Activated naive CD4-positive, alpha-beta T cell treated with anti-CD3 and anti-CD28 coated beads, Interleukin-2, amount 10 ng/mL, durations not matched to agents 7 days and 5 days (primary cell): ENCODE results near the gene FBXW5.

Experiments used
- CTCF ChIA-PET: fragments of 350-600 bp; sonication (Branson Sonifier 250); formaldehyde crosslinking; loops from one replicate; lab custom pipeline; 2021; ENCODE audit warnings: antibody characterized with exemption; lab: Charles Lee
- DNase-seq: peaks from one replicate; pipeline ENCODE4 v3.0.0-alpha.2; 2020
- H3K27ac Mint-ChIP-seq: one replicate; pipeline ENCODE4 v1.8.0; 2021; ENCODE audit warnings: mild to moderate bottlenecking, moderate library complexity, mixed read lengths
- H3K27me3 Mint-ChIP-seq: one replicate; pipeline ENCODE4 v1.8.0; 2021; ENCODE audit warnings: mild to moderate bottlenecking, mixed read lengths
- H3K36me3 Mint-ChIP-seq: one replicate; pipeline ENCODE4 v1.8.0; 2021; ENCODE audit warnings: mixed read lengths
- H3K4me1 Mint-ChIP-seq: one replicate; pipeline ENCODE4 v1.8.0; 2021; ENCODE audit warnings: mixed read lengths
- H3K4me3 Mint-ChIP-seq: one replicate; pipeline ENCODE4 v1.8.0; 2021; ENCODE audit warnings: mild to moderate bottlenecking, moderate library complexity, mixed read lengths
- H3K9me3 Mint-ChIP-seq: one replicate; pipeline ENCODE4 v1.8.0; 2021; ENCODE audit warnings: mixed read lengths

The FBXW5 gene

DNA sequence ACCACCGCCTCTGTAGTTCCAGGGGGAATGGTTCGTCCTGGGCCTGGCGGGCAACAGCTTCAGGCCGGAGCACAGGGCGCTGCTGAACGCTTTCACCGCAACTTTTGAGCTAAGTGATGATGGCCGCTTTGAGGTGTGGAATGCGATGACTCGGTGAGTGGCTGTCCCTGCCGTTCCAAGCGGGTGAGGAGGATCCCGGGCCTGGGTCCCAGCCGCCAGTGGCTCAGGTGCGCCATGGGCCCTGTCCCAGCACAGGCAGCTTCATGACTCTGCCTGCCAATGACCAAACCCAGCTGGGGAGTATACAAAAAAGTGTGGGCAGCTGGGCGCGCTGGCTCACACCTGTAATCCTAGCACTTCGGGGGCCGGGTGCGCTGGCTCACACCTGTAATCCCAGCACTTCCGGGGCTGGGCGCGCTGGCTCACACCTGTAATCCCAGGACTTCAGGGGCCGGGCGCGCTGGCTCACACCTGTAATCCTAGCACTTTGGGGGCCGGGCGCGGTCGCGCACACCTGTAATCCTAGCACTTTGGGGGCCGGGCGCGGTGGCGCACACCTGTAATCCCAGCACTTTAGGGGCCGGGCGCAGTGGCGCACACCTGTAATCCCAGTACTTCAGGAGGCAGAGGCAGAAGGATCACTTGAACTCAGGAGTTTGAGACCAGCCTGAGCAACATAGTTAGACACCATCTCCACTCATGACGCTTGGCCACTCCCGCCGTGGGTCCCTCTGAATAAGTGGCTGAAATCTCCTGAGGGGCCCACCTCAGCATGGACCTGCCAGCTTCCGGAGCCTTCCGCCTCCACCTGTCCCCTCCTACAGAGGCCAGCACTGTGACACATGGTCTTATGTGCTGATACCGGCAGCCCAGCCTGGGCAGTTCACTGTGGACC, 8.6 kb upstream of the FBXW5 start:
- peaks cover 7% of the 10 kb centered on the region for H3K9me3 Mint-ChIP-seq
- peaks cover 10% of the 10 kb centered on the region for H3K27me3 Mint-ChIP-seq
- H3K4me1 Mint-ChIP-seq = peaks cover 14% of the 10 kb centered on the region
- CTCF ChIA-PET = no interaction called here
- DNase-seq = no peak
- no peak overlapping the region for H3K27ac Mint-ChIP-seq
- no peaks in the 10 kb centered on the region for H3K36me3 Mint-ChIP-seq
- H3K4me3 Mint-ChIP-seq = no peak overlapping the region

GRCh38 chr9:136952321-136952850, 7.8 kb upstream of the FBXW5 start:
- CTCF ChIA-PET = no interaction called here

DNA sequence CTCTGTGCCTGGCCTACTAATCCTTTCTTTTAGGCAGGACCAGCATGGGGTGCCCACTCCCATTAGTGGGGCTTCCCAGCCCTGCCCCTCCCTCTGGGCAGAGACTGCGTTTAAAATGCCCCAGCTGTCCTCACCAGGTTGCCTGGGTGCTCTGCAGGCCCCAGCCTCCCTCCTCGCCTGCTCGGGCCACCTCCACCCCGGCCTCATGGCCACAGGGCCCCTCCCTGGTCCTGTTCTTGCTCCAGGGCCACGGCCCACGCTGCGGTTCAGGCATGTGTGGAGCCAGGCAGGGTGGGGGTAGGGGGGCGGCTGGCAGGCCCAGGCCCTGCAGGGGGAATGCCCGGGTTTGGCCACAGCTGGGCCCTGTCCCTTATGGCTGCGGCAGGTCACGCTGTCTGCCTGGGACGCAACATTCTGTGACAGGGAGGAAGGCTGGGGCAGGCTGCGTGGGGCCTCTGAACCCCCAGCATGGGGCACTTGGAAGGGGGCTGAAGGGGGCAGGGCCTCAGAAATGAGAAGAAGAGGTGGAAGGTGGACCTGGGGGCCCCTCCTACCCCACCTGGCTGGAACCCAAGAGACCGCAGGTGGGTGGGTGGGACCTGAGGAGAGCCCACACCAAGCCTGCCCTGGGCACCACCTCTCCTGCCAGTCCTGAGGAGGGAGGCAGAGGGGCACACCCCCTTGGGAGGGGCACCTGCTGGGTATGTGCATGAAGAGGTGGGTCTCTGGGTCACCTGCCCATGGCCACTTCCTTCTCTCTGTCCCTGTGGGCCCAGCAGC, 7.2 kb upstream of the FBXW5 start, which contains the start of gene LCN12:
Gene LCN12, plus strand, starts transcription at position 733 of the 780 bp plus-strand sequence. CDS start 55 bp downstream, outside the sequence.
- peaks cover 16% of the 10 kb centered on the region for H3K4me1 Mint-ChIP-seq
- peaks cover 6% of the 10 kb centered on the region for H3K9me3 Mint-ChIP-seq
- DNase-seq = no peak
- H3K4me3 Mint-ChIP-seq = no peak within 1 kb of the TSS
- H3K27me3 Mint-ChIP-seq = peaks cover 10% of the 10 kb centered on the region
- H3K27ac Mint-ChIP-seq = no peak within 1 kb of the TSS
- CTCF ChIA-PET = interaction anchor here (0.8 to 1.4 kb wide), 3 partner anchors 17 to 83 kb away, joined by 3 to 5 read pairs (median 3); no protein-coding TSS in a partner anchor
- H3K36me3 Mint-ChIP-seq = no peaks in the 10 kb centered on the region

More at GRCh38 chr9:136952321-136952850, 7.8 kb upstream of the FBXW5 start:
- peaks cover 10% of the 10 kb centered on the region for H3K27me3 Mint-ChIP-seq
- no peak overlapping the region for H3K4me3 Mint-ChIP-seq
- H3K9me3 Mint-ChIP-seq = peaks cover 7% of the 10 kb centered on the region
- no peaks in the 10 kb centered on the region for H3K36me3 Mint-ChIP-seq
- DNase-seq = no peak
- H3K27ac Mint-ChIP-seq = no peak overlapping the region
- H3K4me1 Mint-ChIP-seq = peaks cover 16% of the 10 kb centered on the region

DNA sequence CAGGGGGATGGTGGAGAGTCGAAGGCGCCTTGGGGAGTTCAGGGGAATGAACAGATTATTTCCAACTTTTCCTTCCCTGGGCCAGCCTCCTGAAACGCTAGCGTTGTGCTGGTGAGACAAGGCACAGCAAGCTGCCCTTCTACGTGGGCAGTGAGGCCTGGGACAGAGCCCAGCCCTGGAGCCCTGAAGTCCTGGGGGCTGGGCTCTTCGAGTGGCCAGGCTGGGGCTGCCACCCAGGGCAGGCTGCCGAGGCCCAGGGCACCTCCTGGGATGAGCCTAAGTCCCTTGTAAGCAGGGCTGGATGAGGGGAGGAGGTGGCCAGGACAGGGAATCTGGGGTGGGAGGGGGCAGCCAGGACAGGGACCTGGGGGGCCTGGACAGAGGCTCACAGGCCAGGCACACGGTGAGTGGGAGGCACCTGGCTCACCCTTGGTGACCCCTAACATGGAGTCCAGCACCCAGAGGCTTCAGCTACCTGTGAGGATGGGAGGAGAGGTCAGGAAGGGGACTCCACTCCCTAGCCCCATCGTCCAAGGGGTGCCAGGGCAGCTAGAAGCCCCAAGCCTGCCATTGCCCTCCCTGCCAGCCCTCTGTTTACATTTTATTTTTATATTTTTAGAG, 6.2 kb upstream of the FBXW5 start:
- Mint-ChIP-seq H3K4me1 (peaks cover 16% of the 10 kb centered on the region), H3K9me3 (no peaks in the 10 kb centered on the region), H3K27ac (peak overlapping the region; percentile 85), H3K27me3 (peaks cover 10% of the 10 kb centered on the region), H3K4me3 (peak overlapping the region; percentile 82), H3K36me3 (no peaks in the 10 kb centered on the region)
- no peak for DNase-seq
- CTCF ChIA-PET = interaction anchor here (0.8 to 1.4 kb wide), 3 partner anchors 18 to 84 kb away, joined by 3 to 5 read pairs (median 3); no protein-coding TSS in a partner anchor

DNA sequence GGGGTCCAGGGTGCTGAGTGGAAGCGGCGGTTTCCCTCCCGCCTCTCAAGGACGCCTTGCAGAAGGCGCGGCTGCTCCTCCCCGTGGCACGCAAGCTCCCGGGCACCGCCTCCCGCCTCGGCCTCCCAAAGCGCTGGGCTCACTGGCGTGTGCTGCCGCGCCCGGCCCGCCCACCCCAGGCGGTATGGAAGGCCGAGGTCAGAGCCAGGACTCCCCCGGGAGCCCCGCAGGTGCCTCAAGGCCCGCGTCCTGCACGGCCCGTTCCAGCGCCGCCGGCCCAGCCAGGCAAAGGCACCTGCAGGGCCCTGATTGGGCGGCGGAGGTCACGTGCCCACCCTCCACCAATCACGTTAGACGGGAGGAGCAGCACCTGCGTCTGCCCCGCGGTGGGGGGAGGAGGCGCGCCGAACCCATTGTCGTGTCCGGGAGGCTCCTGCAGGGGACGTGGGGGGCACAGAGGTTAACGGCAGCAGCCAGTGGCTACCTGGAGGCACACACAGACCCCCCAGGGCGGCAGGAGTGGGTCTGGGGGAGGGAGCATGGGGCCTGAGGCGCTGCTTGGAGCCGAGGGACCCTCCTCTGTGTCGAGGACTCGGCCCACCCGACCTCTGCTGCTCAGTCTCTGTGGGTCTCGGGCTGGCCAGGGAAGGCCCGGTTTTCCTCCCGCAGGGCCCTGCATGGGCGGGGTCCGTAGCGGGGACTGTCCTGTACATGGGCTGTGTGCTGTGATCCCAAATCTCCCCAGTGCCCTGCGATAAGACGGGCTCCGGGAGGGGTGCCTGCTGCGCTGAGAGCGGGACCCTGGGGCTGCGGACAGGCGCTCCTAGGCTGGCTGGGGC, 5.5 kb upstream of the FBXW5 start:
- H3K27me3 Mint-ChIP-seq = peaks cover 5% of the 10 kb centered on the region
- CTCF ChIA-PET = interaction anchor here (1.1 kb wide), 1 partner anchor 19 kb away, joined by 3 read pairs; no protein-coding TSS in a partner anchor

GRCh38 chr9:136949239-136949816, 4.8 kb upstream of the FBXW5 start:
- peak overlapping the region; percentile 75 for H3K27ac Mint-ChIP-seq
- CTCF ChIA-PET = interaction anchor here (2.5 kb wide), 1 partner anchor 85 kb away, joined by 39 read pairs; no protein-coding TSS in a partner anchor
- peak overlapping the region; percentile 84 for H3K4me3 Mint-ChIP-seq
- H3K4me1 Mint-ChIP-seq = peaks cover 22% of the 10 kb centered on the region
- H3K9me3 Mint-ChIP-seq = no peaks in the 10 kb centered on the region
- no peak for DNase-seq
- no peaks in the 10 kb centered on the region for H3K27me3 Mint-ChIP-seq
- no peaks in the 10 kb centered on the region for H3K36me3 Mint-ChIP-seq

More for the DNA sequence above, 5.5 kb upstream of the FBXW5 start:
- Mint-ChIP-seq H3K4me3 (peak overlapping the region; percentile 84), H3K36me3 (no peaks in the 10 kb centered on the region), H3K9me3 (no peaks in the 10 kb centered on the region), H3K4me1 (peaks cover 18% of the 10 kb centered on the region), H3K27ac (peak overlapping the region; percentile 85)
- DNase-seq = peak; percentile 99

DNA sequence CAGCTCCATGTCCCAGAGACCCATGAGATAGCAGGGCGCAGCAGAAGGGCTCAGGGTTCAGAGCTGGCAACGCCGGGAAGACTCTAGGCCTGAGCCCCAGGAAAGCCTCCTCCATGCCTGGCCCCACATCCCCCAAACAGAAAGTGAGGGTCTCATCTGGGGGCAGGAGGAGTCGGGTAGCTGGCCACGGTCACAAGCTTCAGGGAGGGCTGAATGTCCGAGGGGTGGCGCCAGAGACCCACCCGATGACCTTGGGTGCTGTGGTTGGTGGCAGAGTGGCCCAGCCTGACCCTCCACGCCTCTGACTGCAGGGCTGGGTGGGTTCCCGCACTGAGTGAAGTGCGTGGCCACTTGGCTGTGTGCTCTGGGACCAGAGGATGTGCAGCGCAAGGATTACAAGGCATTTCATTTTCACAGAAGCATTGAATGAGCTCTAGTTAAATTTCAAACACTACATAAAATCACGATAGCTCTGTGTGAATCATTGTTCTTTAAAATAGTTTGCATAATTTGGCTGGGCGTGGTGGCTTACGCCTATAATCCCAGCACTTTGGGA, 3.5 kb upstream of the FBXW5 start:
- Mint-ChIP-seq H3K4me3 (peak overlapping the region; percentile 84), H3K9me3 (no peaks in the 10 kb centered on the region), H3K27me3 (no peaks in the 10 kb centered on the region), H3K36me3 (no peaks in the 10 kb centered on the region), H3K27ac (peak overlapping the region; percentile 45), H3K4me1 (peaks cover 25% of the 10 kb centered on the region)
- no peak for DNase-seq
- CTCF ChIA-PET = interaction anchor here (0.7 to 2.5 kb wide), 13 partner anchors 27 to 162 kb away, joined by 3 to 39 read pairs (median 4); partner anchors contain the start of genes AJM1 and FUT7

- CTCF ChIA-PET = interaction anchor here (1.1 to 2.5 kb wide), 12 partner anchors 28 to 161 kb away, joined by 3 to 39 read pairs (median 4); partner anchors contain the start of gene AJM1
These were observed 2.7 kb upstream of the FBXW5 start for GRCh38 chr9:136947028-136947891.

DNA sequence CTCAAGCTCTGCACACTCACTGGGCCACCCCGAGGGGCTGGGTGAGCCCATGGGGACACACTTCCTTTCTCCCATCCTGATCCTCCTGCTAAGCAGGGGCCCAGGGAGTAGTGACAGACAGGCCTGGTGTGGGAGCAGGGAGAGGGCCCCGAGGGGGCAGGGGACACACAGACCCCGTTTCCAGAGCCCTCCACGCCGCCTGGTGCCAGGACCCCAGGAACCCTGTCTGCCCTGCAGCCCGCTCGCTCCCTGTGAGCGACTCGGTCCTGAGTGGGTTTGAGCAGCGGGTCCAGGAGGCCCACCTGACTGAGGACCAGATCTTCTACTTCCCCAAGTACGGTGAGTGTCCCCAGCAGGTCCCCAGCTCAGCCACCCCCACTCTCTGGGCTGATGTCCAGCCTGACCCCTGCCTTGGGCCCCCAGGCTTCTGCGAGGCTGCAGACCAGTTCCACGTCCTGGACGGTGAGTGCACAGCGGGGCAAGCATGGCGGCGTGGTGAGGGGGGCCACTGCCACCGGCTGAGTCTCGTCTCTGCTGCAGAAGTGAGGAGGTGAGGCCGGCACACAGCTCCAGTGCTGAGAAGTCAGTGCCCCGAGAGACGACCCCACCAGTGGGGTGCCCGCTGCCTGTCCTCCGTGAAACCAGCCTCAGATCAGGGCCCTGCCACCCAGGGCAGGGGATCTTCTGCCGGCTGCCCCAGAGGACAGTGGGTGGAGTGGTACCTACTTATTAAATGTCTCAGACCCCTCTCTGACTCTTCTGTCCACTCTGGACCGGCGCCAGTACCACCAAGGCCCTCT, 1.9 kb upstream of the FBXW5 start:
- H3K27me3 Mint-ChIP-seq = no peaks in the 10 kb centered on the region
- no peak for DNase-seq
- no peak overlapping the region for H3K4me3 Mint-ChIP-seq
- peaks cover 5% of the 10 kb centered on the region for H3K36me3 Mint-ChIP-seq
- H3K4me1 Mint-ChIP-seq = peaks cover 32% of the 10 kb centered on the region
- CTCF ChIA-PET = interaction anchor here (1.6 to 2.5 kb wide), 3 partner anchors 88 to 154 kb away, joined by 4 to 39 read pairs (median 6); partner anchors contain the start of gene AJM1
- H3K9me3 Mint-ChIP-seq = no peaks in the 10 kb centered on the region
- H3K27ac Mint-ChIP-seq = no peak overlapping the region

More at GRCh38 chr9:136947028-136947891, 2.7 kb upstream of the FBXW5 start:
- Mint-ChIP-seq H3K4me1 (peaks cover 30% of the 10 kb centered on the region), H3K27ac (no peak overlapping the region), H3K27me3 (no peaks in the 10 kb centered on the region), H3K36me3 (no peaks in the 10 kb centered on the region), H3K9me3 (no peaks in the 10 kb centered on the region), H3K4me3 (no peak overlapping the region)
- DNase-seq = no peak

DNA sequence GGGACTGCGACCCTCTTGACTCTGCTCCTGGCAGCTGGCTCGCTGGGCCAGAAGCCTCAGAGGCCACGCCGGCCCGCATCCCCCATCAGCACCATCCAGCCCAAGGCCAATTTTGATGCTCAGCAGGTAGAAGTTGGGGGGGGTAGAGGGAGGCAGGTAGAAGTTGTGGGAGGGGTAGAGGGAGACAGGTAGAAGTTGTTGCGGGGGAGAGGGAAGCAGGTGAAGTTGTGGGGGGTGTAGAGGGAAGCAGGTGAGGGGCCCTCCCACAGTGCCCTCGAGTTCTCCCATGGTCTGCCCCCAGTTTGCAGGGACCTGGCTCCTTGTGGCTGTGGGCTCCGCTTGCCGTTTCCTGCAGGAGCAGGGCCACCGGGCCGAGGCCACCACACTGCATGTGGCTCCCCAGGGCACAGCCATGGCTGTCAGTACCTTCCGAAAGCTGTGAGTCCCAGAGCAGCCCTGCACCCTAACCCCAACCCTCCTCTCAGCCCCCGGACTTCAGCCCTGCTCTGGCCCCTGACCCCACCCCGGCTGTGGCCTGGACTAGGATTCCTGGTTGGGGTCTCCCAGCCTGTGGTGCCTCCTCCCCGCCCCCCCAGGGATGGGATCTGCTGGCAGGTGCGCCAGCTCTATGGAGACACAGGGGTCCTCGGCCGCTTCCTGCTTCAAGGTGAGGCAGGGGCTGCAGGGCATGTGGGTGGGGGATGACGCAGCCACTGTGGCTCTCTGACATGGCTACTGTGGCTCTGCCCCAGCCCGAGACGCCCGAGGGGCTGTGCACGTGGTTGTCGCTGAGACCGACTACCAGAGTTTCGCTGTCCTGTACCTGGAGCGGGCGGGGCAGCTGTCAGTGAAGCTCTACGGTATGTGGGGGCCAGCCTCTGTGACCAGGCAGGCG, 1.0 kb upstream of the FBXW5 start:
- H3K36me3 Mint-ChIP-seq = peaks cover 10% of the 10 kb centered on the region
- H3K27me3 Mint-ChIP-seq = no peaks in the 10 kb centered on the region
- H3K4me1 Mint-ChIP-seq = peaks cover 31% of the 10 kb centered on the region
- peak overlapping the region; percentile 90 for H3K27ac Mint-ChIP-seq
- H3K4me3 Mint-ChIP-seq = peak overlapping the region; percentile 59
- CTCF ChIA-PET = interaction anchor here (1.2 to 1.6 kb wide), 2 partner anchors 89 to 153 kb away, joined by 4 to 5 read pairs; no protein-coding TSS in a partner anchor
- no peak for DNase-seq
- no peaks in the 10 kb centered on the region for H3K9me3 Mint-ChIP-seq
